ENCODE results near the gene PGLYRP2. TPM values are rescaled to one million over a fixed set of nuclear protein-coding genes. Genes with fewer than 3 reads are reported as not detected.

Gene PGLYRP2
- total and polyA plus RNA-seq, 9 of the 15 experiments (the other 6 are each of a cell fraction or from before 2014, with no cell fraction given) = not detected

DNA sequence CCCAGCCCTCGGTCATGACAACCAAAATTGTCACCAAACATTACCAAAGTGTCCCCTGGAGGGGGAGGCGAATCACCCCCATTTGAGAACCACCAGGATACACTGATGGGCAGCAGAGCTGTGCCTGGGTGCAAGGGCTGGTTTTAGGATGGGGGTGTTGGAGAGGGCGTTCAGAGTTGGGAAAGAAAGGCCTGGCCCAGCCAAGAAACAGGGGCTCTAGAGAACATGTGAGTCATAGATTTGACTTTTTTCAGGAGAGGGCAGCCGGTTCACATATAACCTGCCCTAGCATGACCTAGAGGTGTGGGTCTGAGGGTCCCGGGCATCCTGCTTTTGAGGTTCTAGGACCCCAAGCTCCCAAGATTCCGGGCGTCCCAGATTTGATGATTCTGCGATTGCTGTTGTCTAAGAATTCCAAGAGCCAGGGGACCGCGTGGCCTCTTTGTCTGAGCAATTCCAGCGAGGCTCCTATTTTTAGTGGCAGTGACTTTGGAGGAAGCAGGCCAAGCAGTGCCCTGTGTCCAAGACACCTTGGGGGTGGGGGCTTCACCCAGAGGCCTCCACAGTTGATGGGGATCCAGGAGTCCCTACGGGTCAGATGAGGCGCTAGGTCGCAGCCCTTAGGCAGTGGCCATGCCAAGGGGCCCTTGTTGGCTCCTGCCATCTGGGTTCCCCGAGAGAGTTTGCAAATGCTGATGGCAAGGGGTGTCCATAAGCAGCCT is 34.6 kb downstream of the PGLYRP2 start:
- ChIA-PET POLR2A (no interaction called here), CTCF (ENCODE audit: low intra/inter-chr PET ratio) (no interaction called here)
- no peak for FAIRE-seq
- H3K27me3 ChIP-seq (ENCODE audit: control insufficient read depth in 2 of 2, insufficient read depth in 2 of 2, low read length in 2 of 2) = peaks cover 10 to 59% of the 10 kb centered on the region in 2 experiments; a peak in 3 of 5 replicates
- BruUV-seq (replicated peaks) = no TSS peak
- intact Hi-C loops (cut with micrococcal nuclease) = no loop called here
- no peaks in the 10 kb centered on the region for H3K9me3 ChIP-seq (replicated peaks; ENCODE audit: control insufficient read depth, insufficient read depth, low read depth, low read length)
- H3K27ac ChIP-seq (ENCODE audit: extremely low read depth, low read depth, low read length) = no peak overlapping the region
- no peaks in the 10 kb centered on the region for H3K79me2 ChIP-seq (ENCODE audit: control insufficient read depth, insufficient read depth, low read length)
- H2AFZ ChIP-seq (ENCODE audit: low read depth, low read length) = no peak overlapping the region
- in situ Hi-C loops (cut with MboI) = no loop called here
- no peak for ATAC-seq
- H3K4me2 ChIP-seq (ENCODE audit: insufficient read depth, low read length) = no peak overlapping the region
- 4% methylated on average over 15 of the region's 15 CpGs for WGBS (ENCODE audit: insufficient coverage, low coverage, missing lambda C conversion rate)
- no peaks in the 10 kb centered on the region; the same call in 1 of the 2 replicates for H4K20me1 ChIP-seq (replicated peaks; ENCODE audit: control insufficient read depth, insufficient read depth, low read length)
- no peak overlapping the region for H3K9ac ChIP-seq (ENCODE audit: insufficient read depth in 1 of 2, low read depth in 2 of 2, low read length in 2 of 2)
- no peaks in the 10 kb centered on the region for H3K36me3 ChIP-seq (ENCODE audit: control insufficient read depth, insufficient read depth, low read length)
- H3K4me1 ChIP-seq (replicated peaks in 1 of 2; ENCODE audit: control insufficient read depth in 2 of 2, insufficient read depth in 2 of 2, low read length in 2 of 2) = peaks cover 8 to 28% of the 10 kb centered on the region in 2 experiments
- no peak for DNase-seq (ENCODE audit: extremely low read depth in 1 of 4, low spot score in 3 of 4)
- no peak overlapping the region for H3K4me3 ChIP-seq
- no peaks in the 10 kb centered on the region for H3K9me1 ChIP-seq (ENCODE audit: control insufficient read depth, insufficient read depth, low read length)
- TF ChIP-seq CBX2 (IDR thresholded peaks at IDR 0.05; ENCODE audit: insufficient read depth, low read length, poor library complexity, severe bottlenecking) (no peak), CAMTA2 (CRISPR knock-in tag; conservative IDR thresholded peaks at IDR 0.05) (no peak), POLR2G (IDR thresholded peaks at IDR 0.05; ENCODE audit: low read depth, low read length) (no peak), TAF7 (tag; IDR thresholded peaks at IDR 0.05) (no peak), NFIC (IDR thresholded peaks at IDR 0.05) (no peak), ARHGAP35 (IDR thresholded peaks at IDR 0.05; ENCODE audit: partially characterized antibody) (no peak), NONO (IDR thresholded peaks at IDR 0.05; ENCODE audit: low read depth in 2 of 2, low read length in 1 of 2) (no peak), ZNF830 (CRISPR knock-in tag; IDR thresholded peaks at IDR 0.05) (no peak), ZNF263 (CRISPR knock-in tag; IDR thresholded peaks at IDR 0.05; ENCODE audit: borderline replicate concordance) (no peak), HNRNPH1 (optimal IDR thresholded peaks at IDR 0.05; ENCODE audit: low read depth, low read length) (no peak), SLC30A9 (CRISPR knock-in tag; IDR thresholded peaks at IDR 0.05) (no peak), FUS (optimal IDR thresholded peaks at IDR 0.05; ENCODE audit: low read depth, low read length) (no peak)
- TF ChIP-seq, protein P1, sequence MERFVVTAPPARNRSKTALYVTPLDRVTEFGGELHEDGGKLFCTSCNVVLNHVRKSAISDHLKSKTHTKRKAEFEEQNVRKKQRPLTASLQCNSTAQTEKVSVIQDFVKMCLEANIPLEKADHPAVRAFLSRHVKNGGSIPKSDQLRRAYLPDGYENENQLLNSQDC (CRISPR knock-in tag; IDR thresholded peaks at IDR 0.05) = no peak
- TF ChIP-seq, protein P2, sequence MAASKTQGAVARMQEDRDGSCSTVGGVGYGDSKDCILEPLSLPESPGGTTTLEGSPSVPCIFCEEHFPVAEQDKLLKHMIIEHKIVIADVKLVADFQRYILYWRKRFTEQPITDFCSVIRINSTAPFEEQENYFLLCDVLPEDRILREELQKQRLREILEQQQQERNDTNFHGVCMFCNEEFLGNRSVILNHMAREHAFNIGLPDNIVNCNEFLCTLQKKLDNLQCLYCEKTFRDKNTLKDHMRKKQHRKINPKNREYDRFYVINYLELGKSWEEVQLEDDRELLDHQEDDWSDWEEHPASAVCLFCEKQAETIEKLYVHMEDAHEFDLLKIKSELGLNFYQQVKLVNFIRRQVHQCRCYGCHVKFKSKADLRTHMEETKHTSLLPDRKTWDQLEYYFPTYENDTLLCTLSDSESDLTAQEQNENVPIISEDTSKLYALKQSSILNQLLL (CRISPR knock-in tag; IDR thresholded peaks at IDR 0.05; ENCODE audit: borderline replicate concordance) = no peak
- TF ChIP-seq, protein P3, sequence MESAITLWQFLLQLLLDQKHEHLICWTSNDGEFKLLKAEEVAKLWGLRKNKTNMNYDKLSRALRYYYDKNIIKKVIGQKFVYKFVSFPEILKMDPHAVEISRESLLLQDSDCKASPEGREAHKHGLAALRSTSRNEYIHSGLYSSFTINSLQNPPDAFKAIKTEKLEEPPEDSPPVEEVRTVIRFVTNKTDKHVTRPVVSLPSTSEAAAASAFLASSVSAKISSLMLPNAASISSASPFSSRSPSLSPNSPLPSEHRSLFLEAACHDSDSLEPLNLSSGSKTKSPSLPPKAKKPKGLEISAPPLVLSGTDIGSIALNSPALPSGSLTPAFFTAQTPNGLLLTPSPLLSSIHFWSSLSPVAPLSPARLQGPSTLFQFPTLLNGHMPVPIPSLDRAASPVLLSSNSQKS (CRISPR knock-in tag; IDR thresholded peaks at IDR 0.05) = no peak
